Keratinocyte (primary cell): ENCODE results near the gene CPA4. TPM values are rescaled to one million over a fixed set of nuclear protein-coding genes. Genes with fewer than 3 reads are reported as not detected.

Experiments used
- DNase-seq: peaks from one replicate; pipeline ENCODE4 v3.0.0-alpha.2; 2011; ENCODE audit warnings: low read depth, missing footprints, low spot score
- FAIRE-seq: peaks from 2 replicates; lab custom pipeline; 2011; peaks lifted over from hg19 to GRCh38; lab: Jason Lieb, UNC
- H2AFZ ChIP-seq: 2 replicates; pipeline ENCODE4 v1.6.0; 2012; ENCODE audit warnings: low read length, control low read depth, inconsistent platforms; ENCODE audit not compliant: control insufficient read depth
- H3K27ac ChIP-seq: 2 replicates; pipeline ENCODE4 v1.5.1; 2011; ENCODE audit warnings: low read length; ENCODE audit not compliant: control insufficient read depth, insufficient read depth
- H3K27me3 ChIP-seq: 3 replicates; pipeline ENCODE4 v1.6.0; 2011; ENCODE audit warnings: low read length; ENCODE audit not compliant: control insufficient read depth, insufficient read depth; ENCODE audit errors: extremely low read depth
- H3K36me3 ChIP-seq, 2 experiments: 2 replicates in 1 of 2; 3 replicates in 1 of 2; pipeline ENCODE4 v1.5.1; 2011; ENCODE audit warnings: low read length in 2 of 2, mild to moderate bottlenecking in 1 of 2; ENCODE audit not compliant: control insufficient read depth in 2 of 2, insufficient read depth in 2 of 2; ENCODE audit errors: extremely low read depth in 1 of 2
- H3K4me1 ChIP-seq: 3 replicates; pipeline ENCODE4 v1.5.1; 2011; ENCODE audit warnings: low read length; ENCODE audit not compliant: control insufficient read depth, insufficient read depth; ENCODE audit errors: extremely low read depth
- H3K4me2 ChIP-seq: 3 replicates; pipeline ENCODE4 v1.6.0; 2011; ENCODE audit warnings: low read depth, low read length; ENCODE audit not compliant: control insufficient read depth, insufficient read depth; ENCODE audit errors: extremely low read depth
- H3K4me3 ChIP-seq, 3 experiments: fragments of 200-600 bp in 1 of 3; sonication (generic) in 1 of 3; 2 replicates in 2 of 3; 3 replicates in 1 of 3; pipeline ENCODE4 v1.5.1; 2011 to 2016; ENCODE audit warnings: low read length in 3 of 3, mild to moderate bottlenecking in 3 of 3, control low read depth in 2 of 3, inconsistent platforms in 1 of 3, low read depth in 1 of 3, mixed read lengths in 1 of 3, mixed run types in 1 of 3, moderate library complexity in 1 of 3; ENCODE audit not compliant: control insufficient read depth in 2 of 3, insufficient read depth in 2 of 3; ENCODE audit errors: extremely low read depth in 1 of 3
- H3K79me2 ChIP-seq: 2 replicates; pipeline ENCODE4 v1.6.0; 2012; ENCODE audit warnings: low read length; ENCODE audit not compliant: control insufficient read depth, insufficient read depth
- H3K9ac ChIP-seq: 3 replicates; pipeline ENCODE4 v1.6.0; 2011; ENCODE audit warnings: low read length; ENCODE audit not compliant: control insufficient read depth, insufficient read depth; ENCODE audit errors: extremely low read depth
- H3K9me1 ChIP-seq: 3 replicates; pipeline ENCODE4 v1.6.0; 2011; ENCODE audit warnings: low read length; ENCODE audit not compliant: control insufficient read depth, insufficient read depth; ENCODE audit errors: extremely low read depth
- H3K9me3 ChIP-seq: 2 replicates; pipeline ENCODE4 v1.5.1; 2012; ENCODE audit warnings: low read depth, low read length; ENCODE audit not compliant: control insufficient read depth
- H4K20me1 ChIP-seq: 3 replicates; pipeline ENCODE4 v1.6.0; 2011; ENCODE audit warnings: low read length; ENCODE audit not compliant: control insufficient read depth, insufficient read depth; ENCODE audit errors: extremely low read depth
- CTCF ChIP-seq, 3 experiments: IDR thresholded peaks in 1 of 3; conservative IDR thresholded peaks in 1 of 3; optimal IDR thresholded peaks in 1 of 3; 2 replicates in 2 of 3; 3 replicates in 1 of 3; pipeline versions ENCODE3 to v1.5.1; 2011; ENCODE audit warnings: low read length in 3 of 3, mild to moderate bottlenecking in 3 of 3, moderate library complexity in 2 of 3, control low read depth in 1 of 3, inconsistent platforms in 1 of 3; ENCODE audit not compliant: insufficient read depth in 2 of 3; ENCODE audit errors: extremely low read depth in 1 of 3
- EZH2 ChIP-seq: IDR thresholded peaks from one replicate; pipeline ENCODE4 v1.6.1; 2012; ENCODE audit warnings: inconsistent platforms, mild to moderate bottlenecking, low read length, moderate library complexity
- dilution Hi-C: fragments of 300-500 bp; cut with MboI; formaldehyde crosslinking; loops from one replicate; pipeline ENCODE4 v1.7.0; 2020; ENCODE audit warnings: low sequenced_read_pairs; ENCODE audit not compliant: extremely low pct_ligation_motif_present
- polyA plus RNA-seq, 5 experiments: library from polyadenylated mRNA; depleted of rRNA in 3 of 5; stranded (reverse) in 3 of 5; stranded (forward) in 1 of 5; unstranded in 1 of 5; fragments of >200 nt; gene quantifications; 1 replicate in 1 of 5; 2 replicates in 3 of 5; 3 replicates in 1 of 5; pipeline versions ENCODE4 v1.2.1 to v1.2.3, GENCODE V29; 2011 to 2012; ENCODE audit warnings: missing spikeins in 2 of 5, low read depth in 1 of 5, low replicate concordance in 1 of 5

CPA4 gene
- polyA plus RNA-seq, 1 donor (not counting 4 experiments of a cell fraction or from before 2014, with no cell fraction given), result 248 TPM

GRCh38 chr7:130352194-130353074, 59.5 kb downstream of the CPA4 start:
- no peak for FAIRE-seq
- no peak for DNase-seq
- peak overlapping the region; percentile 71 for H3K4me2 ChIP-seq
- peaks cover 34% of the 10 kb centered on the region for H3K4me1 ChIP-seq
- peak overlapping the region; percentile 12 for H3K27ac ChIP-seq
- H3K9me1 ChIP-seq, result peaks cover 2% of the 10 kb centered on the region
- dilution Hi-C loops, result no loop called here
- peaks cover 2% of the 10 kb centered on the region for H3K27me3 ChIP-seq
- H4K20me1 ChIP-seq, result no peaks in the 10 kb centered on the region
- H3K9me3 ChIP-seq, result no peaks in the 10 kb centered on the region
- no peak for TF ChIP-seq EZH2
- TF ChIP-seq CTCF (optimal IDR thresholded peaks at IDR 0.05 in 1 of 3, IDR thresholded peaks at IDR 0.05 in 1 of 3, conservative IDR thresholded peaks at IDR 0.05 in 1 of 3; ENCODE audit: extremely low read depth in 1 of 3, insufficient read depth in 2 of 3, low read length in 3 of 3), result no peak
- H3K79me2 ChIP-seq, result no peaks in the 10 kb centered on the region
- H3K4me3 ChIP-seq, result peak overlapping the region in 2 of 3 experiments; percentile 7 to 53
- H3K9ac ChIP-seq, result peak overlapping the region; percentile 12
- peak overlapping the region; percentile 2 for H2AFZ ChIP-seq
- no peaks in the 10 kb centered on the region for H3K36me3 ChIP-seq

GRCh38 chr7:130353196-130353595, 60.2 kb downstream of the CPA4 start:
- H3K9ac ChIP-seq, result no peak overlapping the region
- TF ChIP-seq EZH2 (no peak), CTCF (optimal IDR thresholded peaks at IDR 0.05 in 1 of 3, IDR thresholded peaks at IDR 0.05 in 1 of 3, conservative IDR thresholded peaks at IDR 0.05 in 1 of 3; ENCODE audit: extremely low read depth in 1 of 3, insufficient read depth in 2 of 3, low read length in 3 of 3) (peak in 1 of 3 experiments; percentile 32)
- DNase-seq (no peak), FAIRE-seq (no peak)
- H3K4me1 ChIP-seq, result peaks cover 38% of the 10 kb centered on the region
- peak overlapping the region; percentile 71 for H3K4me2 ChIP-seq
- H2AFZ ChIP-seq, result no peak overlapping the region
- dilution Hi-C loops, result no loop called here
- no peak overlapping the region for H3K4me3 ChIP-seq
- no peaks in the 10 kb centered on the region for H3K36me3 ChIP-seq
- peaks cover 2% of the 10 kb centered on the region for H3K27me3 ChIP-seq
- H3K27ac ChIP-seq, result no peak overlapping the region
- peaks cover 2% of the 10 kb centered on the region for H3K9me1 ChIP-seq
- no peaks in the 10 kb centered on the region for H3K9me3 ChIP-seq
- H3K79me2 ChIP-seq, result no peaks in the 10 kb centered on the region
- no peaks in the 10 kb centered on the region for H4K20me1 ChIP-seq
